ENCODE data around the gene ZDHHC9. TPM values are rescaled to one million over a fixed set of nuclear protein-coding genes. Genes with fewer than 3 reads are reported as not detected.
A peak's percentile ranks its signal among the peaks of the same experiment; 100 is the strongest.

ZDHHC9 gene
- total RNA-seq, 4 donors from 2014 or later, result 7.9 to 25.3 (median 14.7) TPM

GRCh38 chrX:129772796-129773431, 70.8 kb downstream of the ZDHHC9 start:
- Histone ChIP-seq H3K9me3 (no peaks in the 10 kb centered on the region), H3K4me1 (no peaks in the 10 kb centered on the region), H3K36me3 (no peaks in the 10 kb centered on the region), H3K27me3 (no peaks in the 10 kb centered on the region), H3K4me3 (no peak overlapping the region), H3K27ac (no peak overlapping the region)
- in situ Hi-C loops (cut with MboI; ENCODE audit: low sequenced_read_pairs in 4 of 4), result no loop called here
- DNase-seq (peak; percentile 26 to 44), ATAC-seq (no peak)
- TF ChIP-seq CTCF (IDR thresholded peaks at IDR 0.05 in 4 of 5, conservative IDR thresholded peaks at IDR 0.05 in 1 of 5) (no peak), POLR2A (IDR thresholded peaks at IDR 0.05) (no peak)
- intact Hi-C loops (cut with DNase I; ENCODE audit: low total_unique reads), result no loop called here

GRCh38 chrX:129771266-129771995, 72.3 kb downstream of the ZDHHC9 start:
- H3K36me3 ChIP-seq, result no peaks in the 10 kb centered on the region
- H3K4me3 ChIP-seq, result no peak overlapping the region
- ATAC-seq (no peak), DNase-seq (no peak)
- H3K9me3 ChIP-seq, result no peaks in the 10 kb centered on the region
- in situ Hi-C loops (cut with MboI; ENCODE audit: low sequenced_read_pairs in 4 of 4) (no loop called here), intact Hi-C loops (cut with DNase I; ENCODE audit: low total_unique reads) (no loop called here)
- H3K4me1 ChIP-seq, result no peaks in the 10 kb centered on the region
- H3K27me3 ChIP-seq, result no peaks in the 10 kb centered on the region
- TF ChIP-seq CTCF (IDR thresholded peaks at IDR 0.05 in 4 of 5, conservative IDR thresholded peaks at IDR 0.05 in 1 of 5) (no peak), POLR2A (IDR thresholded peaks at IDR 0.05) (no peak)
- no peak overlapping the region for H3K27ac ChIP-seq

- no peaks in the 10 kb centered on the region for H3K27me3 ChIP-seq
- H3K4me3 ChIP-seq, result no peak overlapping the region
- intact Hi-C loops (cut with DNase I; ENCODE audit: low total_unique reads) (no loop called here), in situ Hi-C loops (cut with MboI; ENCODE audit: low sequenced_read_pairs in 4 of 4) (no loop called here)
- no peak for DNase-seq
- ATAC-seq, result no peak
- H3K4me1 ChIP-seq, result no peaks in the 10 kb centered on the region
- H3K36me3 ChIP-seq, result no peaks in the 10 kb centered on the region
- H3K9me3 ChIP-seq, result no peaks in the 10 kb centered on the region
- no peak for TF ChIP-seq CTCF (IDR thresholded peaks at IDR 0.05 in 4 of 5, conservative IDR thresholded peaks at IDR 0.05 in 1 of 5)
- no peak for TF ChIP-seq POLR2A (IDR thresholded peaks at IDR 0.05)
- no peak overlapping the region for H3K27ac ChIP-seq
These were observed 74.1 kb downstream of the ZDHHC9 start for GRCh38 chrX:129769467-129770154.

- intact Hi-C loops (cut with DNase I; ENCODE audit: low total_unique reads), result no loop called here
- no peaks in the 10 kb centered on the region for H3K4me1 ChIP-seq
- in situ Hi-C loops (cut with MboI; ENCODE audit: low sequenced_read_pairs in 4 of 4), result no loop called here
- ATAC-seq (no peak), DNase-seq (no peak)
- no peaks in the 10 kb centered on the region for H3K9me3 ChIP-seq
- H3K27ac ChIP-seq, result no peak overlapping the region
- no peak for TF ChIP-seq CTCF (IDR thresholded peaks at IDR 0.05 in 4 of 5, conservative IDR thresholded peaks at IDR 0.05 in 1 of 5)
- no peak for TF ChIP-seq POLR2A (IDR thresholded peaks at IDR 0.05)
- no peak overlapping the region for H3K4me3 ChIP-seq
- no peaks in the 10 kb centered on the region for H3K27me3 ChIP-seq
- H3K36me3 ChIP-seq, result no peaks in the 10 kb centered on the region
These were observed 74.9 kb downstream of the ZDHHC9 start for GRCh38 chrX:129768586-129769466.
